OCI-LY7 (cell line): ENCODE data around the gene EYA3. TPM values are rescaled to one million over a fixed set of nuclear protein-coding genes. Genes with fewer than 3 reads are reported as not detected.

ENCODE experiments used
- BruUV-seq: library from RNA; stranded (reverse); fragments of 400-500 nt; replicated peaks from 2 replicates; lab custom pipeline; 2021; lab: Mats Ljungman, UMichigan
- CTCF ChIA-PET: fragments of 300-600 bp; sonication (Branson Sonifier 250); formaldehyde crosslinking; loops from one replicate; lab custom pipeline; 2022; ENCODE audit warnings: antibody characterized with exemption; ENCODE audit not compliant: unreplicated experiment; lab: Charles Lee
- POLR2A ChIA-PET: fragments of 300-600 bp; sonication (Branson Sonifier 250); formaldehyde crosslinking; loops from one replicate; lab custom pipeline; 2022; ENCODE audit warnings: antibody characterized with exemption; lab: Charles Lee
- DNase-seq: peaks from one replicate; pipeline ENCODE4 v3.0.0-alpha.2; 2015; ENCODE audit warnings: low spot score
- H2AFZ ChIP-seq: fragments of 200-600 bp; sonication (generic), shearing (Covaris generic); 2 replicates; pipeline ENCODE4 v1.6.1; 2014; ENCODE audit warnings: mild to moderate bottlenecking, antibody characterized with exemption, low read length, moderate library complexity
- H3K27ac ChIP-seq: fragments of 200-600 bp; sonication (generic); 2 replicates; pipeline ENCODE4 v1.5.1; 2014; ENCODE audit warnings: mixed run types, low read depth, mild to moderate bottlenecking, moderate library complexity, low read length, inconsistent platforms; ENCODE audit not compliant: poor library complexity, severe bottlenecking
- H3K36me3 ChIP-seq: fragments of 200-600 bp; sonication (generic); 2 replicates; pipeline ENCODE4 v1.6.1; 2014; ENCODE audit warnings: mild to moderate bottlenecking, antibody characterized with exemption, low read length, moderate library complexity, mixed read lengths; ENCODE audit not compliant: insufficient read depth
- H3K4me1 ChIP-seq: fragments of 200-600 bp; sonication (generic); 2 replicates; pipeline ENCODE4 v1.5.1; 2014; ENCODE audit warnings: mild to moderate bottlenecking, low read length; ENCODE audit not compliant: insufficient read depth, poor library complexity, severe bottlenecking
- H3K4me2 ChIP-seq: fragments of 200-600 bp; sonication (generic); 2 replicates; pipeline ENCODE4 v1.6.1; 2014; ENCODE audit warnings: mild to moderate bottlenecking, low read length
- H3K4me3 ChIP-seq: fragments of 200-600 bp; sonication (generic); 2 replicates; pipeline ENCODE4 v1.5.1; 2014; ENCODE audit warnings: mild to moderate bottlenecking, low read depth, low read length; ENCODE audit not compliant: poor library complexity, severe bottlenecking
- H3K79me2 ChIP-seq: fragments of 200-600 bp; sonication (generic); 2 replicates; pipeline ENCODE4 v1.6.1; 2016; ENCODE audit warnings: low read depth, mild to moderate bottlenecking, low read length, moderate library complexity, mixed read lengths; ENCODE audit not compliant: insufficient read depth
- H3K9me2 ChIP-seq: fragments of 200-600 bp; sonication (generic); 2 replicates; pipeline ENCODE4 v1.6.1; 2016; ENCODE audit warnings: mild to moderate bottlenecking, low read length, mixed read lengths; ENCODE audit not compliant: insufficient read depth
- H3K9me3 ChIP-seq: fragments of 200-600 bp; sonication (generic); 2 replicates; pipeline ENCODE4 v1.6.1; 2014; ENCODE audit warnings: mild to moderate bottlenecking, mixed run types, low read length, mixed read lengths
- H4K20me1 ChIP-seq: fragments of 200-600 bp; sonication (generic); 2 replicates; pipeline ENCODE4 v1.6.1; 2014; ENCODE audit warnings: mild to moderate bottlenecking, antibody characterized with exemption, low read length, moderate library complexity, mixed read lengths; ENCODE audit not compliant: insufficient read depth
- EZH2phosphoT487 ChIP-seq: fragments of 200-600 bp; sonication (generic); IDR thresholded peaks from 2 replicates; pipeline ENCODE4 v1.6.1; 2018; ENCODE audit warnings: low read depth, borderline replicate concordance, mild to moderate bottlenecking, mixed run types, antibody characterized with exemption, low read length, moderate library complexity, mixed read lengths
- intact Hi-C: fragments of 100-400 bp; cut with micrococcal nuclease; formaldehyde crosslinking; loops from one replicate; pipeline ENCODE4 v1.10.0; 2022; ENCODE audit not compliant: unreplicated experiment
- total RNA-seq, 2 experiments: library from RNA; depleted of rRNA in 1 of 2; stranded (reverse); fragments of >200 nt in 1 of 2; shearing (Covaris generic) in 1 of 2; gene quantifications; 2 replicates each; pipeline ENCODE4 v1.2.3, GENCODE V29; 2014 to 2022
- TF ChIP-seq, protein P1 (sequence below): fragments of 200-600 bp; sonication (generic); conservative IDR thresholded peaks from 2 replicates; pipeline ENCODE4 v1.5.1; 2014; ENCODE audit warnings: mild to moderate bottlenecking, antibody characterized with exemption, low read length, moderate library complexity, mixed read lengths

The EYA3 gene
- total RNA-seq, 2 experiments from 2014 or later: 29.0 to 114 TPM

- H3K27ac ChIP-seq: no peak overlapping the region
- H2AFZ ChIP-seq: no peak overlapping the region
- DNase-seq: no peak
- H3K4me3 ChIP-seq: no peak overlapping the region
- POLR2A ChIA-PET: no interaction called here
- no peak overlapping the region for H3K4me2 ChIP-seq
- intact Hi-C loops: loop anchor here (1.0 kb wide), 1 partner anchor 122 kb away; no protein-coding TSS in a partner anchor
- no peaks in the 10 kb centered on the region for H3K9me2 ChIP-seq
- H3K9me3 ChIP-seq: no peaks in the 10 kb centered on the region
- no peaks in the 10 kb centered on the region for H3K79me2 ChIP-seq
- TF ChIP-seq, protein P1, sequence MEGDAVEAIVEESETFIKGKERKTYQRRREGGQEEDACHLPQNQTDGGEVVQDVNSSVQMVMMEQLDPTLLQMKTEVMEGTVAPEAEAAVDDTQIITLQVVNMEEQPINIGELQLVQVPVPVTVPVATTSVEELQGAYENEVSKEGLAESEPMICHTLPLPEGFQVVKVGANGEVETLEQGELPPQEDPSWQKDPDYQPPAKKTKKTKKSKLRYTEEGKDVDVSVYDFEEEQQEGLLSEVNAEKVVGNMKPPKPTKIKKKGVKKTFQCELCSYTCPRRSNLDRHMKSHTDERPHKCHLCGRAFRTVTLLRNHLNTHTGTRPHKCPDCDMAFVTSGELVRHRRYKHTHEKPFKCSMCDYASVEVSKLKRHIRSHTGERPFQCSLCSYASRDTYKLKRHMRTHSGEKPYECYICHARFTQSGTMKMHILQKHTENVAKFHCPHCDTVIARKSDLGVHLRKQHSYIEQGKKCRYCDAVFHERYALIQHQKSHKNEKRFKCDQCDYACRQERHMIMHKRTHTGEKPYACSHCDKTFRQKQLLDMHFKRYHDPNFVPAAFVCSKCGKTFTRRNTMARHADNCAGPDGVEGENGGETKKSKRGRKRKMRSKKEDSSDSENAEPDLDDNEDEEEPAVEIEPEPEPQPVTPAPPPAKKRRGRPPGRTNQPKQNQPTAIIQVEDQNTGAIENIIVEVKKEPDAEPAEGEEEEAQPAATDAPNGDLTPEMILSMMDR: peak; percentile 60; the same call in 1 of the 2 replicates
- no peak for TF ChIP-seq EZH2phosphoT487
- H3K4me1 ChIP-seq: no peaks in the 10 kb centered on the region
- no peaks in the 10 kb centered on the region for H4K20me1 ChIP-seq
- CTCF ChIA-PET: no interaction called here
- BruUV-seq: no TSS peak
- peaks cover 42% of the 10 kb centered on the region for H3K36me3 ChIP-seq
Observed at GRCh38 chr1:27979859-27980201, 108.6 kb downstream of the EYA3 start.

GRCh38 chr1:27979151-27979858 lies 109.1 kb downstream of the EYA3 start:
- H3K4me1 ChIP-seq: no peaks in the 10 kb centered on the region
- H3K9me3 ChIP-seq: no peaks in the 10 kb centered on the region
- BruUV-seq: no TSS peak
- no peaks in the 10 kb centered on the region for H4K20me1 ChIP-seq
- ChIA-PET POLR2A (no interaction called here), CTCF (no interaction called here)
- no peaks in the 10 kb centered on the region for H3K9me2 ChIP-seq
- H3K27ac ChIP-seq: no peak overlapping the region
- H2AFZ ChIP-seq: no peak overlapping the region
- TF ChIP-seq EZH2phosphoT487: no peak
- TF ChIP-seq, protein P1: peak; percentile 82
- no peak overlapping the region for H3K4me3 ChIP-seq
- intact Hi-C loops: loop anchor here (1.0 kb wide), 1 partner anchor 121 kb away; no protein-coding TSS in a partner anchor
- DNase-seq: peak; percentile 70
- H3K4me2 ChIP-seq: no peak overlapping the region
- peaks cover 43% of the 10 kb centered on the region for H3K36me3 ChIP-seq
- no peaks in the 10 kb centered on the region for H3K79me2 ChIP-seq

DNA sequence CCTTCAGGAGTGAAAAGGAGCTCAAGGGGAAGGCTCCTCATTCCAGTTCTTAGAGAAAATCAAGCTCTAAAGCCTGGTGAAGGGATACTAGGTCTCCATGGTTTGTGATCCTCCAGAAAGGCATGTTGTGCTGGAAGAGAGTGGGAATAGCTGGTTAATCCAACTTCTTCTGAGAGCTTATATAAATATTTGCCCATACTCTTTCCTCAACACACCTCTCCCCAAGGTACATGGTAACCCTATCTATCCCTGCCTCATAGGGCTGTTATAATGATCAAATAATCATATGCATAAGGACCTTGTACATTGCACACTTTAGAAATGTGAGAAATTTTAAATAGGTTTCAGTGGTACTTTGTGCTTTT lies 114.0 kb downstream of the EYA3 start:
- H3K27ac ChIP-seq: no peak overlapping the region
- H3K4me2 ChIP-seq: no peak overlapping the region
- H2AFZ ChIP-seq: no peak overlapping the region
- no peaks in the 10 kb centered on the region for H3K9me2 ChIP-seq
- no peaks in the 10 kb centered on the region for H3K4me1 ChIP-seq
- DNase-seq: no peak
- H3K9me3 ChIP-seq: no peaks in the 10 kb centered on the region
- no peak for TF ChIP-seq EZH2phosphoT487
- TF ChIP-seq, protein P1: no peak
- intact Hi-C loops: no loop called here
- H3K36me3 ChIP-seq: peaks cover 75% of the 10 kb centered on the region
- H3K4me3 ChIP-seq: no peak overlapping the region
- POLR2A ChIA-PET: interaction anchor here (0.6 to 1.4 kb wide), 4 partner anchors 10 to 63 kb away, joined by 3 to 6 read pairs (median 4); no protein-coding TSS in a partner anchor
- CTCF ChIA-PET: interaction anchor here (0.6 kb wide), 1 partner anchor 288 kb away, joined by 3 read pairs; no protein-coding TSS in a partner anchor
- no peaks in the 10 kb centered on the region for H4K20me1 ChIP-seq
- no TSS peak for BruUV-seq
- no peaks in the 10 kb centered on the region for H3K79me2 ChIP-seq
